Measurements from ENCODE around the gene LUZP4. TPM values are rescaled to one million over a fixed set of nuclear protein-coding genes. Genes with fewer than 3 reads are reported as not detected.

Gene LUZP4
- total and polyA plus RNA-seq, 5 donors from 2014 or later = not detected

- Mint-ChIP-seq H3K36me3 (no peaks in the 10 kb centered on the region), H3K27me3 (no peaks in the 10 kb centered on the region), H3K27ac (no peak overlapping the region), H3K4me1 (no peaks in the 10 kb centered on the region), H3K4me3 (no peak overlapping the region), H3K9me3 (peaks cover 0 to 8% (median 0%) of the 10 kb centered on the region in 7 donors)
- H3K36me3 ChIP-seq (ENCODE audit: control insufficient read depth, insufficient read depth, low read length) = no peaks in the 10 kb centered on the region
- DNase-seq (no peak), ATAC-seq (ENCODE audit: low read depth in 2 of 2) (no peak)
- H3K4me3 ChIP-seq (ENCODE audit: low read depth, low read length) = no peak overlapping the region
- no peaks in the 10 kb centered on the region for H3K4me1 ChIP-seq (ENCODE audit: control insufficient read depth, insufficient read depth, low read length, poor library complexity, severe bottlenecking)
- H3K27me3 ChIP-seq (ENCODE audit: control insufficient read depth, insufficient read depth, low read length) = no peaks in the 10 kb centered on the region
- no peaks in the 10 kb centered on the region for H3K9me3 ChIP-seq (ENCODE audit: control insufficient read depth in 2 of 2, low read length in 2 of 2)
- no peak overlapping the region for H3K27ac ChIP-seq (ENCODE audit: insufficient read depth, low read length, poor library complexity, severe bottlenecking)
These were observed 66.9 kb downstream of the LUZP4 start for GRCh38 chrX:115356369-115356768.

Other genes with a start within 250 kb of the LUZP4 start
- gene RBMXL3, start 100.3 kb upstream of the LUZP4 start, total RNA-seq = not detected
- not detected for gene RBMXL3, start 100.3 kb upstream of the LUZP4 start, polyA plus RNA-seq
- gene LRCH2, start 55.6 kb upstream of the LUZP4 start, total RNA-seq = not detected
- gene LRCH2, start 55.6 kb upstream of the LUZP4 start, polyA plus RNA-seq = not detected